ENCODE data around the gene POU2F1.
"Not testable (repeated sequence)": the region's sequence is repeated elsewhere in the genome, so short reads cannot be mapped to it uniquely, and the experiment has no call there.

Gene POU2F1

GRCh38 chr1:167205306-167206050 lies 15.2 kb upstream of the POU2F1 start:
- not testable (repeated sequence) for DNase-seq

GRCh38 chr1:167206166-167206835 lies 14.4 kb upstream of the POU2F1 start:
- no peak for DNase-seq

GRCh38 chr1:167207940-167208623 lies 12.6 kb upstream of the POU2F1 start:
- no peak for DNase-seq

GRCh38 chr1:167208624-167208976 lies 12.1 kb upstream of the POU2F1 start:
- no peak for DNase-seq

- DNase-seq, result no peak
Measured at GRCh38 chr1:167209044-167209443, 11.6 kb upstream of the POU2F1 start.

- DNase-seq, result no peak
Measured at GRCh38 chr1:167210966-167211674, 9.6 kb upstream of the POU2F1 start.

GRCh38 chr1:167212025-167212424 lies 8.7 kb upstream of the POU2F1 start:
- no peak for DNase-seq

GRCh38 chr1:167216809-167217208 lies 3.9 kb upstream of the POU2F1 start:
- DNase-seq, result no peak

GRCh38 chr1:167219194-167219593 lies 1.5 kb upstream of the POU2F1 start:
- no peak for DNase-seq

GRCh38 chr1:167219646-167220536 lies 795 bp upstream of the POU2F1 start:
- peak; percentile 96 for DNase-seq

GRCh38 chr1:167221126-167221737 lies 546 bp downstream of the POU2F1 start:
- DNase-seq, result peak; percentile 45

- DNase-seq, result peak; percentile 66
Measured at GRCh38 chr1:167221738-167222610, 1.3 kb downstream of the POU2F1 start.

- no peak for DNase-seq
Measured at GRCh38 chr1:167223144-167224103, 2.7 kb downstream of the POU2F1 start.

GRCh38 chr1:167224734-167225235 lies 4.1 kb downstream of the POU2F1 start:
- DNase-seq, result not testable (repeated sequence)

- DNase-seq, result no peak
Measured at GRCh38 chr1:167225920-167226319, 5.2 kb downstream of the POU2F1 start.

GRCh38 chr1:167227934-167228378 lies 7.3 kb downstream of the POU2F1 start:
- no peak for DNase-seq

GRCh38 chr1:167229719-167230385 lies 9.2 kb downstream of the POU2F1 start:
- DNase-seq, result no peak

- no peak for DNase-seq
Measured at GRCh38 chr1:167230437-167230836, 9.8 kb downstream of the POU2F1 start.
